DMS53 treated with DMSO at 0.1 percent for 48 hours (cell line): Measurements from ENCODE around the gene NCKAP5L.

Source experiments
- DNase-seq: peaks from one replicate; lab custom pipeline; 2025; ENCODE audit not compliant: unreplicated experiment; lab: John Stamatoyannopoulos, UW

NCKAP5L gene

GRCh38 chr12:49744363-49744885 is 83.8 kb downstream of the NCKAP5L start:
- DNase-seq = no peak

- DNase-seq = peak; percentile 56
Observed at GRCh38 chr12:49741882-49742620, 86.2 kb downstream of the NCKAP5L start.
